Measurements from ENCODE around the gene EEFSEC.

The EEFSEC gene

GRCh38 chr3:128432971-128433836, 279.9 kb downstream of the EEFSEC start:
- peak; percentile 86 for DNase-seq

GRCh38 chr3:128433837-128434165, 280.5 kb downstream of the EEFSEC start:
- peak; percentile 54 for DNase-seq

GRCh38 chr3:128434524-128434923, 281.2 kb downstream of the EEFSEC start:
- DNase-seq: no peak

- no peak for DNase-seq
Observed at GRCh38 chr3:128435058-128435457, 281.8 kb downstream of the EEFSEC start.

GRCh38 chr3:128435561-128435960, 282.3 kb downstream of the EEFSEC start:
- no peak for DNase-seq

- no peak for DNase-seq
Observed at GRCh38 chr3:128436214-128436613, 282.9 kb downstream of the EEFSEC start.

GRCh38 chr3:128438488-128439072, 285.3 kb downstream of the EEFSEC start:
- peak; percentile 35 for DNase-seq

GRCh38 chr3:128439226-128439625, 285.9 kb downstream of the EEFSEC start:
- DNase-seq: no peak

- no peak for DNase-seq
Observed at GRCh38 chr3:128442070-128442469, 288.8 kb downstream of the EEFSEC start.

GRCh38 chr3:128442949-128443348, 289.7 kb downstream of the EEFSEC start:
- DNase-seq: no peak

- DNase-seq: no peak
Observed at GRCh38 chr3:128443771-128444170, 290.5 kb downstream of the EEFSEC start.

GRCh38 chr3:128445357-128445756, 292.1 kb downstream of the EEFSEC start:
- DNase-seq: no peak

- no peak for DNase-seq
Observed at GRCh38 chr3:128446821-128447220, 293.5 kb downstream of the EEFSEC start.

- no peak for DNase-seq
Observed at GRCh38 chr3:128447561-128448013, 294.3 kb downstream of the EEFSEC start.

GRCh38 chr3:128448491-128448890, 295.2 kb downstream of the EEFSEC start:
- peak; percentile 19 for DNase-seq

GRCh38 chr3:128449111-128449638, 295.9 kb downstream of the EEFSEC start:
- DNase-seq: no peak

- DNase-seq: no peak
Observed at GRCh38 chr3:128452120-128452519, 298.8 kb downstream of the EEFSEC start.

- no peak for DNase-seq
Observed at GRCh38 chr3:128452678-128453275, 299.5 kb downstream of the EEFSEC start.

- DNase-seq: no peak
Observed at GRCh38 chr3:128453501-128454309, 300.4 kb downstream of the EEFSEC start.

- DNase-seq: no peak
Observed at GRCh38 chr3:128454310-128454618, 301.0 kb downstream of the EEFSEC start.

GRCh38 chr3:128455116-128455515, 301.8 kb downstream of the EEFSEC start:
- no peak for DNase-seq

GRCh38 chr3:128455786-128456748, 302.8 kb downstream of the EEFSEC start:
- no peak for DNase-seq

All from NCI-H146 (cell line).